Brain microvascular endothelial cell (primary cell): ENCODE measurements around the gene IL15RA.

ENCODE experiments used
- DNase-seq: peaks from one replicate; pipeline ENCODE4 v3.0.0-alpha.2; 2020
- H3K27ac ChIP-seq: fragments of 250-450 bp; sonication (Bioruptor Pico); 2 replicates; pipeline ENCODE4 v1.5.1; 2020; ENCODE audit warnings: mild to moderate bottlenecking, moderate library complexity
- H3K27me3 ChIP-seq: fragments of 250-450 bp; sonication (Bioruptor Pico); replicated peaks from 2 replicates; pipeline ENCODE4 v1.5.1; 2020; ENCODE audit warnings: mild to moderate bottlenecking
- H3K36me3 ChIP-seq: fragments of 250-450 bp; sonication (Bioruptor Pico); replicated peaks from 2 replicates; pipeline ENCODE4 v1.5.1; 2020; ENCODE audit warnings: mild to moderate bottlenecking
- H3K4me3 ChIP-seq: 2 replicates; pipeline ENCODE4 v1.5.1; 2011; ENCODE audit warnings: low read depth, mild to moderate bottlenecking, control low read depth, low read length, moderate library complexity
- in situ Hi-C: cut with HindIII; loops from 2 replicates; pipeline ENCODE4 v1.10.0; 2017; ENCODE audit warnings: low sequenced_read_pairs, low pct_ligation_motif_present
- TF ChIP-seq, protein P1 (sequence below): IDR thresholded peaks from 2 replicates; pipeline ENCODE4 v1.5.1; 2011; ENCODE audit warnings: low read depth, mild to moderate bottlenecking, moderate library complexity, low read length, control low read depth, inconsistent platforms; ENCODE audit errors: missing control alignments

Gene IL15RA

DNA sequence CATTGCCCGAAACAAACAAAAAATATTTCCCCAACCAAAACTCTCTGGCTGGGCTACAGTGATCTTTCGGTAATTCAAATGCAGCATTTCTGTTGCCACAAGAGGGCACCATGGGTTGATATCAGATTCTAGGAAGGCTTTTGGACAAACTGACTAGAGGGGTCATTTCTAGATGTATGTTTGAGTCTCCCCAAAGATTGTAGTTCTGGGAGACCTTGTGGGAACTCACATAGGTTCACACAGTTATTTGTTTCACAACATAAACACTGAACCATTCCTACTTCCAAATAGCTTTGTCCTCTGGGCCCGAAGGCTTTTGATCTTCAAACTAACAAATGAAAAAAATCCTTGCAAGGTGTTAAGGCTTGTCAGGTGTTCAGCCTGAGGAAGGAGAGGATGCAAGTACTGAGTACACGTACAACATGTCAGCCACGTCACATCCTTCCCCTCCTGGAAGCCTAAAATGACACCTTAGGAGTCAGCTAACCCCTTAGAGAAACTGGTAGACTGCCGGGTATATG is 37.0 kb upstream of the IL15RA start:
- Histone ChIP-seq H3K36me3 (no peaks in the 10 kb centered on the region), H3K4me3 (no peak overlapping the region), H3K27me3 (no peaks in the 10 kb centered on the region), H3K27ac (no peak overlapping the region)
- peak; percentile 35 for DNase-seq
- in situ Hi-C loops: no loop called here
- TF ChIP-seq, protein P1, sequence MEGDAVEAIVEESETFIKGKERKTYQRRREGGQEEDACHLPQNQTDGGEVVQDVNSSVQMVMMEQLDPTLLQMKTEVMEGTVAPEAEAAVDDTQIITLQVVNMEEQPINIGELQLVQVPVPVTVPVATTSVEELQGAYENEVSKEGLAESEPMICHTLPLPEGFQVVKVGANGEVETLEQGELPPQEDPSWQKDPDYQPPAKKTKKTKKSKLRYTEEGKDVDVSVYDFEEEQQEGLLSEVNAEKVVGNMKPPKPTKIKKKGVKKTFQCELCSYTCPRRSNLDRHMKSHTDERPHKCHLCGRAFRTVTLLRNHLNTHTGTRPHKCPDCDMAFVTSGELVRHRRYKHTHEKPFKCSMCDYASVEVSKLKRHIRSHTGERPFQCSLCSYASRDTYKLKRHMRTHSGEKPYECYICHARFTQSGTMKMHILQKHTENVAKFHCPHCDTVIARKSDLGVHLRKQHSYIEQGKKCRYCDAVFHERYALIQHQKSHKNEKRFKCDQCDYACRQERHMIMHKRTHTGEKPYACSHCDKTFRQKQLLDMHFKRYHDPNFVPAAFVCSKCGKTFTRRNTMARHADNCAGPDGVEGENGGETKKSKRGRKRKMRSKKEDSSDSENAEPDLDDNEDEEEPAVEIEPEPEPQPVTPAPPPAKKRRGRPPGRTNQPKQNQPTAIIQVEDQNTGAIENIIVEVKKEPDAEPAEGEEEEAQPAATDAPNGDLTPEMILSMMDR: peak; percentile 75

DNA sequence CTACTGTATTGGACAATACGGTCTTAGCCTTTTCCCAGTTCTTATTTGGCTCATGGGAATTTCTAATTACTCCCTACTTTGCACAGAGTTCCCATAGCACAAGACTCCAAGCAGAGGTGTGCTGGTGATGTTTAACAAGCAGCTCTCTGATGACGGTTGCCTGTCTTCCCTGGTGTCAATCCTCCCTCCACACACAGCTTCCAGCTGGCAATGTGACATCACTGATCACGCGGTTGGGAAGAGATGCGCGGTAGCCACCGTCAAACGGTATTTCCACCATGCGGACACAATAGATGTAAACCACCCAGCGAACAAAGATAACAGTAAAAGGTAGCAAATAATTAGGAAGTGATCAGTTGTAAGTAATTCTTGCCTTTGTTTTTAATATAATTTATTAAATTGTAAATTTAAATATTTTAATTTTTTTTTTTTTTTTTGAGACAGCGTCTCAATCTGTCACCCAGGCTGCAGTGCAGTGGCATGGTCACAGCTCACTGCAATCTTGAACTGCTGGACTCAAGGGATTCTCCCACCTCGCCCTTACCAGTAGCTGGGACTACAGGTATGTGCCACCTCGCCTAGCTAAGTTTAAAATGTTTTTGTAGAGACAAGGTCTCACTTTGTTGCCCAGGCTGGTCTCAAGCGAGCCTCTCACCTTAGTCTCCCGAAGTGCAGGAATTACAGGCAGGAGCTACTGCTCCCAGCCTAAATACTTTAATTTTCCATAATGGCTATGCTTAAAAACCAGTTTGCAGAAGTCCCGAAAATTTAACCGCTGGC is 36.3 kb upstream of the IL15RA start:
- DNase-seq: no peak
- TF ChIP-seq, protein P1: no peak
- Histone ChIP-seq H3K27ac (no peak overlapping the region), H3K27me3 (no peaks in the 10 kb centered on the region), H3K36me3 (no peaks in the 10 kb centered on the region), H3K4me3 (no peak overlapping the region)
- in situ Hi-C loops: no loop called here

DNA sequence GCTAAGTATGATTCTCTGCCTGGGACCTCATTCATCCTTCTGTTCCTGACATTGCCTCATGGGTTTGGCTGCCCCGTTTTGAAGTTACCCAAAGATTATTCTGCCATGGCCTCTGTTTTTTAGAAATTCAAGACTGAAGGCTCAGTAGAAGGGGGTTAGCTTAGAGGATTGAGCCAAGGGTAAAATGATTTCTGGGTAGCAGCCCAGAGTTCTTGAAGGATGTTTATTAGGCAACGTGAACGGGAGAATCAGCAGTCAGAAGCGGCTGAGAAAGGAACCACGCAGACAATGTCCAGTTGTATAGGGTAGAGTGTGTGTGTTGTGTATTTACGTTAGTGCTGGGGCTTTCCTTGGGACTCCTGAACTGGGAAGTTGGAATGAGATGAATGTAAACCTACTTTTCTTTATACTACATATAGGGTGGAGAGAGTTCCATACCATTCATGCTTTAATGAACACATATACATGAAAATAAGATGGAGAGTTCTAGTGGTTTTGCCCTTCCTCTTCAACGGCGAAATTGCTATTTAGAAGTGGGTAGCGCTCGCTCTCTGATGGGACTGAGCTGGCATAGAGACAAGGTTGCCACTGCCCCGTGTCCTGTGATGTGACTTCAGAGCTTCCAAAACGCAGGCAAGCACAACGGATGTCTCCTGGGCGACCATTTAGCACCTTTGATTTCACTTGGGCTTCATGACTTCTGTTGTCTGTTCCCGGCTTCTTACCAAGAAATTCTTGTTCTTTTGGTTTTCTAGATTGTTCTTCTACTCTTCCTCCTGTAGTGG is 35.0 kb upstream of the IL15RA start:
- H3K36me3 ChIP-seq: no peaks in the 10 kb centered on the region
- H3K27ac ChIP-seq: no peak overlapping the region
- H3K4me3 ChIP-seq: no peak overlapping the region
- DNase-seq: no peak
- TF ChIP-seq, protein P1: no peak
- in situ Hi-C loops: no loop called here
- no peaks in the 10 kb centered on the region for H3K27me3 ChIP-seq

DNA sequence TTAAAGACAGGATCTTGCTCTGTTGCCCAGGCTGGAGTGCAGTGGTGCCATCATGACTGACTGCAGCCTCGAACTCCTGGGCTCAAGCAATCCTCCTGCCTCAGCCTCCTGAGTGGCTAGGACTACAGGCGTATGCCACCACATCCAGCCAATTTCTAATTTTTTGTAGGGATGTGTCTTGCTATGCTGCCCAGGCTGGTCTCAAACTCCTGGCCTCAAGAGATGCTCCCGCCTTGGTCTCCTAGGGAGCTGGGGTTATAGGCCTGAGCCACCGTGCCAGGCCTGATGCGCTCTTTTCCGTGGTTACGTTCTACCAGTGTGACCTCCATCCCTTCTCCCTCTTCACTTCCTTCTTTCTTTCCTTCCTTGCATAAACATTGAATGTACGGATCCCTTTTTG is 34.2 kb upstream of the IL15RA start:
- DNase-seq: no peak
- no peaks in the 10 kb centered on the region for H3K27me3 ChIP-seq
- TF ChIP-seq, protein P1: no peak
- in situ Hi-C loops: no loop called here
- no peak overlapping the region for H3K27ac ChIP-seq
- no peaks in the 10 kb centered on the region for H3K36me3 ChIP-seq
- H3K4me3 ChIP-seq: no peak overlapping the region

DNA sequence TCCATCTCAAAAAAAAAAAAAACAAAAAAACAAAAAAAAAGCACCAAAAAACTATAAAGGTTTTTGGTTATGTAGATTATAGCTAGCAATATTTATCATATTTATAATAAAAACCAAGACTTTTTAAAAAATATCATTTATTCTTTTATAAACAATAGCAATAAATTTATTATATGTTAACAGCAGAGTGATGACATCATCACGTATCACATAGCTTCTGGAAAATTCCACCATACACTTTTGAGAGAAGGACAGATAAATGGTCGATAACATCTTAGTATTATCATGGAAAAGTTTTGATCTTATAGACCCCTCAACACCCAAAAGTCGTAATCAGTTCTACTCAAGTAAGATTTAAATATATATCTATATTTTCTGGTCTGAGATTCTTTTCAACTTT is 33.2 kb upstream of the IL15RA start:
- TF ChIP-seq, protein P1: no peak
- no peak overlapping the region for H3K27ac ChIP-seq
- H3K36me3 ChIP-seq: no peaks in the 10 kb centered on the region
- in situ Hi-C loops: no loop called here
- no peak overlapping the region for H3K4me3 ChIP-seq
- no peaks in the 10 kb centered on the region for H3K27me3 ChIP-seq
- DNase-seq: no peak
